HG03571 (cell line): Measurements from ENCODE around the gene DGKZ.

Experiments
- ATAC-seq: cut with Tn5 transposase; IDR thresholded peaks from one replicate; pipeline ENCODE4 v1.9.1; 2021; ENCODE audit not compliant: unreplicated experiment

The DGKZ gene

GRCh38 chr11:46380340-46381047 lies 33.2 kb downstream of the DGKZ start:
- no peak for ATAC-seq

DNA sequence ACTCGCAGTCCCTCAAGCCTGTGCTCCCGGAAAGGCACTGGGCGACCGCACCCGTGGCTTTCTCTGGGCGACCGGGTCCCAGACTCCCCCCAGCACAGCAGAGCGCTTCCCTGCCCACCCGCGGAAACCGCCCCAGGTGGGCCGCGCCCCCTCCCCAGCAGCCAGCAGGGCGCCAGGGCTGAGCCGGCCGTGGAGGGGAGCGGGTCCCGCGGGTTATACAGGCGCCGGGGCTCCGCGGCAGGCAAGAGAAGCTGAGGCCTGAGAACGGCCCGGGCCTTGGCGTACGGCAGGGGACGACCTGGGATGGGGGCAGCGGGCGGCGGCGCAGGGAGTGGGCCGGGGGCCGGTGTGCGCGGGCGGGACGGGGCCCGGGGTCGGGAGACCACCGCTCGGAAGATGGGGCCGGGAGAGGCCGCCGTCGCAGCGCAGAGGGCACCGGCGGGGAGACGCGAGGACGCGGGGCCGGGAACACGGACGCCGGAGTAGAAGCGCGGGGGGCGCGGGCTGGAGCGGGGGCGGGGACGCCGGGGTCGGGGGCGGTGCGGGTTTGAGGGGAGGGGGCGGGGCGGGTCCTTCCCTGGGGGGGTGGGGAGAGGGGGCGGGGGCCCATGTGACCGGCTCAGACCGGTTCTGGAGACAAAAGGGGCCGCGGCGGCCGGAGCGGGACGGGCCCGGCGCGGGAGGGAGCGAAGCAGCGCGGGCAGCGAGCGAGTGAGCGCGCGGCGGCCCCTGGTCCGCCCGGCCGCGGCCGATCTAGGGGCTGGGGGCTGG lies 34.0 kb downstream of the DGKZ start, which contains the start of gene MDK:
Gene MDK, plus strand, starts transcription at position 622 of the 771 bp plus-strand sequence. CDS start 389 bp downstream, outside the sequence.
- no peak for ATAC-seq

GRCh38 chr11:46381819-46382645 lies 34.8 kb downstream of the DGKZ start:
- no peak for ATAC-seq

DNA sequence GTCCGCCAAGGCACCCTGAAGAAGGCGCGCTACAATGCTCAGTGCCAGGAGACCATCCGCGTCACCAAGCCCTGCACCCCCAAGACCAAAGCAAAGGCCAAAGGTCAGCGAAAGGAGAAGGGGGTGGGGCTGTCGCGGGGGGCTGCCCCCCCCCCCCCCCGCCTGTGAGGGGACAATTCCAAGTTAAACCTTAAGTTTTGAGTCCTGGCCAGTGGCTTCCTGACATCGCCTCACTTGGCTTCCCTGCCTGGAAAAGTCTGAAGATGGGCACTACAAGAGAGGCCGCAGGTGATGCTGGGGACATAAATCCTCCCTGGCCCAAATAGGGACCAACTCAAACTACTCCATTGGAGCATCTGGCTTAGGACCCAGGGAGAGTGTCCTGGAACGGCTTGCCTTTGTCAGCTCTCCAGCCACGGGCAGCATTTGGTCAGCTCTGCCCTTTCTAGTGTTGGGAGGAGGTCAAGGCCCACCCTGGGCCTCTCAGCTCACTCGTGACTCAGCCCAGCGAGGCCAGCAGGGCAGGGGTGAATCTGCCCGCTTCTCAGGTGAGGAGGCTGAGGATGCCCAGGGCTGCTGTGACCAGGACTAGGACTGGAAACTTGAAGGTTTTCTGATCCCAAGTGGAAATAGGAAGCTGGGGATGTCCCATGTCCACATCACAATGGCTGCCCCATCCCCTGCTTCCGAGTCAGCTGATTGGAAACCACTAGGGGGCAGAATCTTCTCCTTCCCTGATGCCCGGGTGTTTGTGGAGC lies 35.6 kb downstream of the DGKZ start:
- ATAC-seq = no peak

DNA sequence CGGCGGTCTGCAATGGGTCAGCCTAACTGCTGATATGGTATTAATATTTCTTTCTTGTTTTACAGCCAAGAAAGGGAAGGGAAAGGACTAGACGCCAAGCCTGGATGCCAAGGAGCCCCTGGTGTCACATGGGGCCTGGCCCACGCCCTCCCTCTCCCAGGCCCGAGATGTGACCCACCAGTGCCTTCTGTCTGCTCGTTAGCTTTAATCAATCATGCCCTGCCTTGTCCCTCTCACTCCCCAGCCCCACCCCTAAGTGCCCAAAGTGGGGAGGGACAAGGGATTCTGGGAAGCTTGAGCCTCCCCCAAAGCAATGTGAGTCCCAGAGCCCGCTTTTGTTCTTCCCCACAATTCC lies 36.1 kb downstream of the DGKZ start:
- ATAC-seq = no peak

DNA sequence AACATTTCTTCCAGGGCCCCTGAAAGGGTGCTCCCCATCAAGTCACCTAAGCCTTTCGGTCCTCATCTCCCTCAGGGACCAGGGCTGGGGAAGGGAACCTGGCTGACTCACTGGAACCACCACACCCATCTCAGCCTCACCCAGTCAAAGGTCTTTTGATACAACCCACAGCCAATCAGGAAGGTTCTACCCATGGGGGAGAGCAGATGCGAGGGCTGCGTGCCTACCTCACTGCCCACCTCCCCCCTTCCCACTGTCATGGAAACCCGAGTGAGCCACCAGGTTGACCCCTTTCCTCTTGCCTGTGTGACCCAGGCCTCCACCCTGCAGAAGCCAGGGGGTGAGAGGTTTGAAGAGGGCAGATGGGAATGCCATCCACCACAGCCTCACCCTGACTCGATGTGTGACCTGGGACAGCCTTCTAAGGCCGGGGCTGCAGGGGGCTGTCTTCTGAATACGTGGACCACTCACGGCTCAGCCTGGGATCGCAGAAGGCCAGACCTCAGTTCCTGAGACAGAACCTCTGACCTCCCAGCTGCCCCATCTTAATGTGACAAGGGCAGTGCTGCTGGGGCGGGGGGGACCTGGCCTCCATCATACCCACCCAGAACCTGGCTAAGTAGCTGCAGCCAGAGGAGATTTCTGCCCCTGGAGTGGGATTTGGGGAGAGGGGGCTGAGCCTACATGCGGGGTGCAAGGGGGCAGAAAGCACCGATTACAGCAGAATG lies 36.9 kb downstream of the DGKZ start:
- no peak for ATAC-seq

DNA sequence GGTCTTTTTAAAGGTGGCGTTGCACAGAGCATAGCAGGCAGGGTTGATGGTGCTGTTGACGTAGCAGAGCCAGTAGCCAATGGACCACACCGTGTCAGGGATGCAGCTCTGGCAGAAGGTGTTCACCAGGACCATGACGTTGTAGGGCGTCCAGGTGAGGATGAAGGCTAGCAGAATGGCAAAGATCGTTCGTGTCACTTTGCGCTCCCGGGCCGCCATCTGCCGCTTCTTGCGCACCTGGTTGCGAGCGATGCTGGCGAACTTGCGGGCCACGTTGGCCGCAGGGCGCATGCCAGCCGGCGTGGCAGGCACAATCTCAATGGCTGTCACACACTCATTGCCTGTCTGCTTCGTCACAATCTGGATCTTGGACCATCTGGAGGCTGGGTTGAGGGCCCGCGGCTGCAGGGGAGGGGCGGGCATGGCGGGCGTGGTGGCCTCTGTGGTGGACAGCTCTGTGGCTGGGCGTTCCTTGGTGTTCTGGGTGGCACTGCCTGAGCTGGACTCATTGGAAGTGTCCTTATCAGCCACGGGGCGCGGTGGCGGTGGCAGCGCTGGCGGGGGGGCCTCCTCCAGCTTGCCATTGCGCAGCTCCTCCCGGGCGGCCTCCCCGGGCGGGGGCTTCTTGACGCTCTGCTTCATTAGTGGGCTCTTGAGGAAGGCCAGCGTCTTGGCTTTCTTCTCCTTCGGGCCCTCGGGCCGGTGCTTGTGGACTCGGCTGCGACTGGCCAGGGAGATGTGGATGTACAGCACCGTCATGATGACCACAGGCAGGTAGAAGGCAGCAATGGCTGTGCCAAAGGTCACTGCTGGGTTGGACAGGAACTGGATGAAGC lies 38.1 kb downstream of the DGKZ start:
- ATAC-seq = no peak

- ATAC-seq = no peak
These were observed 38.8 kb downstream of the DGKZ start for GRCh38 chr11:46386005-46386578.

GRCh38 chr11:46386674-46387073 lies 39.4 kb downstream of the DGKZ start:
- no peak for ATAC-seq

DNA sequence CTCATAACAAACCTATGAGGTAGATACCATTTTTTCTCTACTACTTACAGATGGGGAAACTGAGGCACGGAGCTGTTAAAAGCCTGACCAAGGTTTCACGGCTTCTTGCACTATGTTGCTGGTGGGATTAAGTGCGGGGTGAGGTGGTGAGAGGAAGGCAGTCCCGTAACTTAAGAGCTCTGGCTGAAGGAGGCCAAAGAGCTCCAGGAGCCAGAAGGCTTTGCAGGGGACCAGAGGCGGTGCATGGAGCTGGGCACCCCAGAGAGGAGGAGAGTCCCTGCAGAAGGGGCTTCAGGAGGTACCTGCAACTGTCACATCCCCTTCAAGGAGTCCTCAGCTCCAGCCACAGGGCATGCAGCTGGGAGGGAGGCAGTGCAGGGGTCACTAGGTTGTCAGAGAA lies 40.2 kb downstream of the DGKZ start:
- ATAC-seq = no peak

GRCh38 chr11:46387919-46388618 lies 40.8 kb downstream of the DGKZ start:
- ATAC-seq = no peak

DNA sequence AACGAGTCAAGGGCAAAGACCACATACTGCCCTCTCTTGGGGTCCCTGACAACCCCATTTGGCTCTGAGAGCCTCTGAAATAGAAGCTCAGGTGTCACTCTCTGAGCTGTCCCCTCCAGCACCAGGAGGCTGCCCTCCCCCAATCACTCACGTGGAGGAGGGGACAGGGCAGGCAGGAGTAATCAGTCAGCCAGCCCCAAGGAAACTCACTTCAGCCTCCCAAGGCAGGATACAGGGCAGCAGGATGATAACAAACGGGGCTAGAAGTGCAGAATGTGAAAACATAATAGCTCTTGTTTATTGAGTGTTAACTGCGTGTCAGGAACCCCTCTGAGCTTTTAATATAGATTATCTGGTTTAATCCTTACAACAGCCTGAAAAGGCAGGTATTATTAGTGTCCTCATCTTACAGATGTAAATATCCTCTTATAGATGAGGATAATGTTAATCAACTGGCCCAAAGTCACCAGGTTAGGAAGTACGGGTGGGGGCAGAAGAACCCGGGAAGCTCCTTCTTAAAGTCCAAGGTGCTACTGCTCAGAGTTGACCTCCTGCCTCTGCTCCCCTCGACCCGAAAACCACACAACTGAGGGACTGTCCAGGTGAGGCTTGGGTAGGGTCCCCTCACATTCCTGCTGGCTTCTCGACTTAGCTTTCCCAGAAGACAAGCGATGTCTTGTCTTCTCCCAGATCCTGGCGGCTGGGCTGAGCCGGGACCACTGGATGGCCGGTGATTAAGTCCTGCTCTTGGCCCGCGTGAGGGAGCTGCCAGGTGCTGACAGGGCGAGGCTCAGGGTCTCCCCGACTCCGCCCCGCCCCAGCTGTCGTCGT lies 41.6 kb downstream of the DGKZ start:
- no peak for ATAC-seq

DNA sequence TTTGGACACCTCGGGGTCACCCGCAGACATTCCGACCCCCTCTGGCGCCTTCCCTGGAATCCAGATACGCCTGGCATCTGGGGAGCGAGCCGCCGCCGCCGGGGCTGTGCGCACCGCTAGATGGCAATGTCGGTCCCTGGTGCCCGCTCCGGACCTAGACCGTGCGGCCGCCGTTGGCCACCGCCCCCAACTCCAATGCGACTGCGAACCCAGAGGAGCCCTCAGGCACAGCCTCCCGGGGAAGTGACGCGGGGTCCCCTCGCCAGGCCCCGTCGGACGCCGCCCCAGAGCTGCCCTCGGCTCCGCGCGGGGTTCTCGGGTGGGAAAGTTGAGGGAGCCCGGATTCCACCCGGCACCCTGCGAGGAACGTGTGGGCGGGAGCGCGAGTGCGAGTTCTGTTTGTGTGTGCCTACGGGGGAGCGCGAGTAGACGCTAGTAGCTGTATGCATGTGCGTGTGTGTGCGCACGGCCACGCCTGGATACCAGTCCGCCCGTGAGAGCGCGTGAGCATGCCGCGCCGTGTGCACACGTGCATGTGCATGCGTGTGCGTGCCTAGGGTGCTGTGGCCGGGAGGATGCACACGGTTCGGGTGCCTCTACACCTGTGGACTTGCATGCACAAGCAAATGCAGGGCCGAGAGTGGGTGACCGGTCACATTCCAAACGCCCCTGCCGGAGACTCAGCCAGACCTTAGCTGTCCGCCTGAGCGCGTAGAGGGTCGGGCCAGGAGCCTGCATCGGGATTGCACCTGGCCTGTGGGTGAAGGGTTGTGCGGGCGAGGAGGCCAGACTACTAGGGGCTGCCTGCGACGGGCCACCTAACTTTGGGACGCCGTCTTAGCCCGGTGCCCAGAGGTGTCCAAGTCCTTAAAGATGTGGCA lies 42.4 kb downstream of the DGKZ start:
- no peak for ATAC-seq

DNA sequence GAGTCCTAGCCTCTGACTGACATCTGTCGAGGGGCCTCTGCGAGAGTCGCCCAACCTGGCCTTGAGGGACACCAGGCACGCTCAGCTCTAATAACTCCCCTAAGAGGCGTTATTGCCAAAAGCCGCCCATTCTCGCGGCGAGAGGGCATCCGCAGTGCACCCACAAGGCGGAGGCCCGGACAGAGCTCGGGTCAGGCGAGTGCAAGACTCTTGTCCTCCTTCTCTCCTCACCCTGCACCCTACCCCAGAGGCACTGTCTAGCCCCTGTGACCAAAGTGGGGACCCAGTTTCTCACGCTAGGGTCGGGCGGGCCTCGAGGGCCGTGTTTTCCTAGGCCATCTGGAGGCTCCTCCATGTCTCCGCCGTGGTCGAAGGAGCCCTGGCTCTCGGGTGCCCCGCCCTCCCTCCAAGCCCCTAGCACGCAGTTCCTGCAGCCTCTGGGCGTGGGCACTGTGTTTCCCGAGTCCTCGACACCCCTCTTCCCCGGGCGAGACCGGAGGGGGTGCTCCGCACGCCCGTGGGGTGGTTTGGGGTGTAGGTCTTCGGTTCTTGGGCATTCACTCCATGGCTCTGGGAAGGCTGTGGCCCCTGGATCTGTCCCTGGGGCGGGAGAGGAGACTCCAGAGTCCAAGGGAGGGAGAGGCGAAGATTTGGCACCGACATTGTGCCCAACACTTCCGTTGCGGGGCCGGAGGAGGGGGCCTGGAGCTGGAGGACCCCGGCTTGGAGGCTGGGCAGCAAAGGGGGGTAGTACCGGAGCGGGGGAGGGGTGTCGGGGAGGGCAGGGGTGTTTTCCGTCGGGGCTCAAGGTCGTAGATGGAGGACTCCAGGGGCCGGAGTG lies 43.3 kb downstream of the DGKZ start:
- ATAC-seq = no peak

DNA sequence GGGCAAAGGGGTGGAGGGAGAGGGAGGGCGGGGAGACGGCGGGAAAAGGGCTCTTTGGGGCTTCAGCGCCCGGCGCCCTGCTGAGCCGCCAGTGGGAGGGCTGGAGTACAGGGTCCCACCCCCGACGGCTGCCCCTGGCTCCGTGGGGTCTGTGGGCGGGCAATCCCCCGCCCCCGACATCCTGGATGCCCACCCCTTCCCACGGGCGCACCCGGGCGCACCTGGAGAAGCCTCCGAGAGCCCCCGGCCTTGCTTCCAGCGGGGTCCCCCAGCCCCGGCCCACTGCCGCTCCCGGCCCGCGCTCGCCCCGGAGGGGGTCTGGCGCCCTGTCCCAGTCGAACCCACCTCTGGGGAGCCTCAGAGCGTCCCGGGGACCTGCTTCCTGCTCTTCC lies 43.9 kb downstream of the DGKZ start:
- no peak for ATAC-seq
